NCI-H1105 (cell line): ENCODE data around the gene GALNT10.

Source experiments
- DNase-seq: peaks from one replicate; lab custom pipeline; 2025; lab: John Stamatoyannopoulos, UW

Gene GALNT10

GRCh38 chr5:154179846-154180710 is 10.5 kb upstream of the GALNT10 start:
- peak; percentile 18 for DNase-seq

DNA sequence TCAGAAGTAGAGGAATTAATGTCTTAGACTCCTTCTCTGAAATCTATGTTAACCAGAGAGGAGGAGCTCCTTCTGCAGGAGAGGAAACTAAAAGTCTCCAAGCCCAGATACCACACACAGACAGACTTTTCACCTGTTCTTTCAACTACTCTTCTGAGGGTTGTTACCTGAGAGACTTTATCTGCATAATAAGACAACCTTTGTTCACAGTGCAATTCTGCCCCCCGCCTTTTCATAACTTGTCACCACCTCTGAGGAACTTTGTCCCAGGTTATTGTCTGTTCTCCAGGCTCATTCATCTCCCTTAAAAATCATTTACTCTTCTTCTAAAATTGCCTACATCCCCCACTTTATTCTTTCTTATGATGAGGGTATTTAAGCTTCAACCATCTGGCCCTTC is 9.4 kb upstream of the GALNT10 start:
- DNase-seq: no peak

GRCh38 chr5:154189256-154189818 is 1.2 kb upstream of the GALNT10 start:
- no peak for DNase-seq

DNA sequence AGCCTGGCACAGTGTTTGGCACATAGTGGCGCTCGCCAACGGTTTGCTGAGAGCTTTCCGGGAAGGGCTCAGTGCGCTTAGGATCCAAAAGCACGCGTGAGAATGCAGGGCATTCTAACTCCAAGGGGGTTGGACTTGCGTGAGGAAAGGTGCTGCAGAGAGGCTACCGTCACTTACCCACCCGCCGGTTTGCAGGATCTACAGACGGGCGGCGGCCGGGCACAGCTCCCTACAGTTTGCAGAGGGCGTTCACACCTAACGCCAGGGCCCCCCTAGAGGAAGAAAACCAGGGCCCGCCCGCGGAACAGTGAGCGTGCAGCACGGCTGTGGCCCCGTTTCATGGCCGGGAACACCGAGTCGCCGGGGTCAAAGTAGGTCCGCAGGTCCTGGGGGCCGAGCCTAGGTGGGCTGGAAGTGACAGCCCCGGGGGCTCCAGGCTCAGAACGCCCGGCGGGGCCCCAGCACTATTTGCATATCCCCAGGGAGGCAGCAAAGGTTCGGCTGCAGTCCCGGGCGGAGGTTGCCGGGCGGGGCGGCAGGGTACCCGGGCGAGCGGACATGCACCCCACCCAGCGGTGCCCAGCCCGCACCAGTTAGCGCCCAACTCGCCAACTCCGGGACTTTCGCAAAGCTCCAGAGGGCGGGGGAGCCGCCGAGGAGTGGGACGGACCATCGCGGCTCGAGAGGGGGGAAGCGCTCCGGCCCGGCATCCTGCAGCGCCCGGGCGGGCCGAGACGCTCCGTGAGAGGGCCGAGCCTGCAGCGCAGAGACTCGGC is 526 bp upstream of the GALNT10 start:
- peak; percentile 28 for DNase-seq

- DNase-seq: no peak
These were observed 1.1 kb downstream of the GALNT10 start for GRCh38 chr5:154191467-154192261.

DNA sequence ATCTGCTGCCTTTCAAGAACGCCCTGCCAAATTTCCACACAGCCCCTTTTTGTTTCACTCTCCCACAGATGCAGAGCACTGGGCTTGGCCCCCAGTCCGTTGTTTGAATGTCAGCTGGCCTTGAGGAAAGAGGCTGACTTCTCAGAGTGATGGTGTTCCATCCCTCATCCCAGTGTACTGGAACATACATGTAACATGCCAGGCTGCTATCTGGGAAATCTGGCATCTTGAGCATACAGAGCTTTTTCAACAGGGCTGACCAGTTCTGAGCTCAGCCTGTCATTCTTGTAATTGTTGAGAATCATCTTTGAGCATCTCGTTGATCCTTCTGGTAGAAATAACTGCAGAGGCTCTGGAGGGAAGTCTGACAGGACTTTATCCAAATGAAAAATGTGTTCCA is 2.8 kb downstream of the GALNT10 start:
- DNase-seq: no peak

DNA sequence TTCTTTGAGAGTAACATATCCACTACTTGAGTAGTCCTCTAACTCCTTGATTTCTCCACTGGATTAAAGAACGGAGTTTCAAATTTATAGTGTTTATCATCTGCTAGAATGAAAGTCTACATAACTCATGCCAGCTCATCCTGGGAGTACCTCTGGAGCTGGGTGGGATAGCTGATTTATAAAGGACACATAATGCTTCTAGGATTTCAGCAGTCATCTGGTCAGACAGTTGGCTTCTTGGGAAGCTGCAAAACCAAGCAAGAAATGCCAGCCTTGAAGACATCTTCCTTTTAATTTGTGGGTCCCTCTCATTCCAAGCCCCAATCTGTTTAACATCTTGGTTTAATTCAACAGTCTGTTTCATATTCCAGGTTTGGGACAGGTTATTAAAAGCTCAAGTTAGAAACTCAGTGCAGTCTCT is 3.2 kb downstream of the GALNT10 start:
- DNase-seq: no peak

GRCh38 chr5:154194345-154195329 is 4.1 kb downstream of the GALNT10 start:
- DNase-seq: no peak

- no peak for DNase-seq
These were observed 5.7 kb downstream of the GALNT10 start for GRCh38 chr5:154196281-154196680.

DNA sequence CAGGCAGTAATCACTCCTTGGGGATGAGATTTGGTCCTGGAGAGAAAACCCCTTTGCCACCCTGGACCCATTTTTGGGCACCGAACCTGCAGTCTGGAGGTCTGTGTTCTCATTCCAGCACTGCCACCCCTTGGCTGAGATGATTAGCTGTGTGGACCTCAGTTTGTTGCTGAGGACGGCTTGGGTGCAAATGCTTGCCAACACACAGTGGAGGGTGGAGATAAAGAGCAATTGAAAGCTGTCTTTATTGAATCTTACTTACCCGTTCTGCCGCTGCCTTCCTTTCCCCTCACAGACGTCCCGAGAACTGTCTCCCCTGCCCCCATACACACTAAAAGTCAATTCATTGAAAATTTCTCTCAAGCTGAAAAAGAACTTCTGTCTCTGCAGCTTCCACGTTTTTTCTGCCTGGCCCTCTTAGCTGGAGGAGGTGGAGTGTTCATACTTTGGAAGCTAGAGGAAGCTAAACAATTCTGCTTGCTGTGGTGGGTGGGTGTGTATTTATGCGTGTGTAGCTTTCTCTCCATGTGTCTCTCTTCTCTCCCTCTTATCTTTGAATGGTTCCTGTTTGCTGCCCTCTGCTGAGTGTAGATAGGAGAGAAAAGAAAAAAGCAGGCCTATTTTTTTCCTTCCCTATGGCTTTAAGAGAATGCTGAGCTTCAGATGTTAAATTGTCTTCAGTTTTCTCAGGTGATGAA is 6.6 kb downstream of the GALNT10 start:
- DNase-seq: no peak

DNA sequence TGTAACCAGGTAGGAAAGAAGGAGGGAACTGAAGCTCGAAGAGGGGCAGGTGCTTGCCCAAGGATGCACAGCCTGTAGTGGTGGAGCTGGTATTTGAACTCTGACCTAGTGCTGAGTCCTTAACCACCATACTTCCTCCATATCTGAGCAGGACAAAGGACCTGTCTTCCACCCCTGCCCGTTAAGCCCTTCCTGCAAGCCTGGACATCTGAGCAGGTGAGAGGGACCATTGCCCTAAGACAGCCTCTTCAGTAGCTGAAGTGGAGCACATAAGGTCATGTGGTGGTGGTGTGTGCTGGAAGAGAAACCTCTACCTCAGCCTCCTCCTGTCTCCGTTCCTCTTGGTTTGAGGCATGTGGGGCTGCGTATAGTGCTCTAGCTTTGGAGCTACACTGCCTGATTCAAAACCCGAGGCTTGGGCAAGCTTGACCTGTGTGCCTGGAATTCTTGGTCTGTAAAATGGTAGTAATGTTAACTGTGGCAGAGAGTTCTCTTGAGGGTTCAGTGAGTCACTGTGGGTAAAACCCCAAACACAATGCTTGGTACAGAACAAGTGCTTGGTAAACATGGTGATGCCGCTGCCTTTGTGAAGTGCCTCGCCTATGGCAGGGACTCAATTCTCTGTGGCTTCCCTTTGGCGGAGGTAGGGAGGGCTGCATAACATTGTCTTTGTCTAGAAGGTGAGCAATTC is 7.4 kb downstream of the GALNT10 start:
- DNase-seq: peak; percentile 34

DNA sequence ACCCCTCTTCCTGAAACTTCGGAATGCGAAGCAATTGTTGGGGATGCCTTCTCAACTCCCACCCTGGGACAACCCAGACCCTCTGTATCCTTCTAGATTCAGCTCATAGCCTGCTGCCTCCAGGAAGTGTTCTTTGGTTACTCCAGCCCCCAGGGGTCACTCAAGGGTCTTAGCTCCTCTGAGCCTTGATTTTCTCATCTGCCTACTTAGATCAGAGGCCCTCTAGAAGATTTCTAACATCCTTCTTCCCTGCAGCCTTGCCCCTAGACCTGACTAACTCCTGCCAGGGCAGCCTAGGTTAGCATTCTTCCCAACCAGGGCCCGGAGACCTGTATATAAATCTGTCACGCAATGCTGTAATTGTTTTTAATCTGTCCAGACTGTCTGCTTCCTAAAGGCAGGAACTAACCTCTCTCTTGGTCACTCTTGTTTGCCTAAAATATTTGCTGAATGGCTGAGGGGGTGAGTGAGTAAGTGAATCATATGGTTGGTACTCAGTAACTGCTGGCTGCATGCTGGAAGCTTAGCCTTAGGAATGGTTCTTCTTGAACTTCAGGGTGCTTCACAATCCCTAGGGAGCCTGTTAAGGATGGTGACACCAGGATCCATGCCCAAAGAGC is 8.2 kb downstream of the GALNT10 start:
- DNase-seq: no peak

DNA sequence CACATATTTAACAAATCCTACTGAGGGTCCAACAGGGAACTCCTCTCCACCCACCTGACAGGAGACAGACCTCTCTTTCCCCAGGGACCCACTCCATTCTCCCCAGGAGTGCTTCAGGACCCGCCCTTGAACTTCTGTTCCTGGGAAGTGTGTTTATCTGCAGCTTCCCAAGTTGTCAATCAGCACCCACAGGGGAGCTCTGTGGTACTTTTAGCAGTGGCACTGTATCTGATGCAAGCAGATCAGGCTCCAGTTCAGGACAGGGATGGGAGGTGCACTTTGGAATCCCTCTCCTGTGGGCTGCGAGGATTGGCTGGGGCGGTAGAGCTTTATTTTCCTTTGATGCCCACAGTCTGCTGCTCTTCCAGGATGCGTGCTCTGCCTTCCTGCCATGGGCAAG is 8.7 kb downstream of the GALNT10 start:
- DNase-seq: no peak

DNA sequence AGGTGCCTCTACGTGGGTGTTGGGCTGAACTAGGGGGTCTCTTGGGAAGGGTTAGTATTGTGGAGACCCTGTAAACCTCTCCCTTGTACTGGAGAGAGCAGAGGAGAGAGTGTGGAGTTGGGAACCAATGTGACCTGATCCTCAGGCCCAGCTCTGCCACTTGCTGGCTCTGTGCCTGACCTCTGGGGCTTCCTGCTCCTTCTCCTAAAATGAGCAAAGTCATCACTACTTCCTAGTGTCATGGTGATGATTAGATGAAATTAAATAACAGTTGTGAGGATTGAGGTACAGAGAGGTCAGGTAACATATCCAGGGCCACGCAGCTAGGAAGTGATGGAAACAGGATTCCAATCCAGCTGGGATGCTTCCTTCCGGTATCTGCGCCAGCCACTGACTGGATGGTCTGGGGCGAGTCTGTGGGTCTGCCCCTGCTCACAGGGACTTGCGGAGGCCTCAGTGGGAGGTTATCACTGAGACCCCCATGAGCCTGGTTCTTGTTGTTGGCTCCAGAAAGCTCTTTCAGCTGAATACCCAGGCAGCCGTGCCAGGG is 9.2 kb downstream of the GALNT10 start:
- DNase-seq: no peak

DNA sequence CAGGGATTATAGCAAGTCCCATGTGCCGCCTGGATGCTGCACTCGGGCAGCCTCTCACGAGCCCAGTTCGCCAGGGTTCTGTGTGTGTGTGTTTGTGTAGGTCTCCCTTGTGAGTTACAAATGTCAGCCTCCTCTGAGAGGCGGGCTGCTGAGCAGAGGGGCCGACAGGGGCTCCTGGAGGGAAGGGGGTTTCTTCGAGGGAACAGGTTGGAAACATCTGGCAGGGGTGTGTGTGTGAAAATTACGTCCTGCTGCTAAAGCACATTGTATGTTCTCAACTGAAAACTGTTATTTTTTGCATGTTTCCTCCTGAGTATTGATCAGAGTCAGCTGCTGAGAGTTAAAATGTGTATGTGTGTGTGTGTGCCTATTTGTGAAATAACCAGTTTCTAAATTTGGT is 9.7 kb downstream of the GALNT10 start:
- no peak for DNase-seq

GRCh38 chr5:154201108-154201769 is 10.7 kb downstream of the GALNT10 start:
- DNase-seq: no peak

DNA sequence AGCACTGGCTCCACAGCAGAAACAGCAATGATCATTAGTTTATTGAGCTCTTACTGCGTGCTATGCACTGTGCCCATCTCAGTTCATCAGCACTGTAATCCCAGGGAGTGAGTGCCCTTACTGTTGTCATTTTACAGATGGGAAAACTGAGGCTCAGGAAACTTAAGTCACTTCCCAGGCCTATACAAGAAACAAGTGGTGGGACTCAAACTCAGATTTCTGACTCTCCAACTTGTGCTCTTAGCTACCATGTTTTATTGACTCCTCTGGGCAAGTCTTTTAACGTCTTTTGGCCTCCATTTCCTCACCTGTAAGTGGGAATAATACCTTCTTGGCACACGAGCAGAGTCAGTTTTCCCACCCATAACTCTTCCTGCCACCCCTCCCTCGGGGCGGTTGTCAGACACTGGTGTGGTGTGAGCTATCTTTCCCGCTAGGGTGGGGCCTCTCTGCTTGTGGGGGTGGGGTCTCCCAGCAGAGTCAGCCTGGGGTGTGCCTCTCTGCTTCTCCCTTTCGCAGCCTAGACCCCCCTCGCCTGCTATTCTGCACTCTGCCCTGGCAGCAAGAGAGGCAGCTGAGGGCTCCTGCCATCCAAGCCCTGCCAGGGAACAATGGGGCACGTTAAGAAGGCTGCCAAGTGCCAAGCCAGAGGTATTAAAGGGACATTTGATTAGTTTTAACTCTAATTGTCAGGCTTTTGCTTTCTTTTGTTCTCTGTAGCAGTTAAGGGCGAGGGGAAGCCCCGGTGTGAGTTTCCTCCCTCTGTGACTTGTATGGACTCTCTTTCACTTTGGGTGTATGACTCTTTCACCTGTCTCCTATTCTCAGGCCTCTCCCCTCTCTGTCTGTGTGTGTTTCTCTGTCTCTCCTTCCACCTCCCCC is 12.1 kb downstream of the GALNT10 start:
- DNase-seq: peak; percentile 62
